ENCODE results near the gene C3orf18.

The C3orf18 gene

DNA sequence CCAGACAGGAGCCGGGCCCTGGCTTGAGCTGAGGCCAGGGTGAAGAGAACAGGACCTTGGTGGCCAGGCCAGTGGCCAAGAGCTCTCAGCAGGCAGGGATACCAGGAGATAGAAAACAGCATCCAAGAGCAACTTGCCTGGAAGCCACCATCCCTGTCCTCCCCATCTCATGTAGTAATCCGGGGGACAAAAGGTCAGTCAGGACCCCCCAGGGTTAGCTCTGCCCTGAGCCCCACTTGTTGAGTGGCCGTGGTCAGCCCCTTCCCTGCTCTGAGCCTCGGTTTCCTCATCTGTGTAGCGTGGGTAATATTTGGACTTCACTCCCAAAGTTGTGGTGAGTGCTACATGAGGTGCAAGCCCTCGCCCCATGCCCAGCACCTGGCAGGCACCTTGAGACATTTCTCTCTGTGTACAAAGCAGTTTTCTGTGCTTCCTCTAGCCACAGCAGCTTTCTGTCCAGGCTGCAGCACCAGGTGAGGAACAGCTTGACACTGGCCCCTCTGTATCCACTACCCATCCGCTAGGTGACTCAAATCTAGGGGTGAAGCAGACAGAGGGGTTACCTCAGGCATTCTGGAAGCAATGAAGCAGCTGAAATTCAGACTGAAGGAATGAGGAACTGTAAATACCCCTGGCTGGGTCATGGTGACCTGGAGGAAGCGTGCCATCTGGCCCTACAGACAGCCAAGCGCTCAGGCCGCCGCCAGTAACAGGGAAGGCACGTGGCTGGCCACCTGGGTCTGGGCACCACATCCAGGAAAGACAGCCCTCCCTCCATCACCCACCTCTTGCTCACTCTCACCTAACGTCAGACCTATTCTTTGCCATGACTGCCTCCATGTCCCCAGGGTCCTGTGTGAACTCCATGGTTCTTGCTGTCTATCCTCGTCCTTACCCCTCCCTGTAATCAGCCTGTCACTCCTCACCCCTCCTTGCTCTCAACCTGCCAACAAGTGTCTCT, 37.4 kb upstream of the C3orf18 start:
- DNase-seq, result no peak
- in situ Hi-C loops (cut with HindIII; ENCODE audit: low pct_ligation_motif_present, low pct_unique_long_range_greater_than_20kb, low sequenced_read_pairs), result no loop called here

- in situ Hi-C loops (cut with HindIII; ENCODE audit: low pct_ligation_motif_present, low pct_unique_long_range_greater_than_20kb, low sequenced_read_pairs), result no loop called here
- DNase-seq, result no peak
These were observed 36.6 kb upstream of the C3orf18 start for GRCh38 chr3:50604110-50604621.

DNA sequence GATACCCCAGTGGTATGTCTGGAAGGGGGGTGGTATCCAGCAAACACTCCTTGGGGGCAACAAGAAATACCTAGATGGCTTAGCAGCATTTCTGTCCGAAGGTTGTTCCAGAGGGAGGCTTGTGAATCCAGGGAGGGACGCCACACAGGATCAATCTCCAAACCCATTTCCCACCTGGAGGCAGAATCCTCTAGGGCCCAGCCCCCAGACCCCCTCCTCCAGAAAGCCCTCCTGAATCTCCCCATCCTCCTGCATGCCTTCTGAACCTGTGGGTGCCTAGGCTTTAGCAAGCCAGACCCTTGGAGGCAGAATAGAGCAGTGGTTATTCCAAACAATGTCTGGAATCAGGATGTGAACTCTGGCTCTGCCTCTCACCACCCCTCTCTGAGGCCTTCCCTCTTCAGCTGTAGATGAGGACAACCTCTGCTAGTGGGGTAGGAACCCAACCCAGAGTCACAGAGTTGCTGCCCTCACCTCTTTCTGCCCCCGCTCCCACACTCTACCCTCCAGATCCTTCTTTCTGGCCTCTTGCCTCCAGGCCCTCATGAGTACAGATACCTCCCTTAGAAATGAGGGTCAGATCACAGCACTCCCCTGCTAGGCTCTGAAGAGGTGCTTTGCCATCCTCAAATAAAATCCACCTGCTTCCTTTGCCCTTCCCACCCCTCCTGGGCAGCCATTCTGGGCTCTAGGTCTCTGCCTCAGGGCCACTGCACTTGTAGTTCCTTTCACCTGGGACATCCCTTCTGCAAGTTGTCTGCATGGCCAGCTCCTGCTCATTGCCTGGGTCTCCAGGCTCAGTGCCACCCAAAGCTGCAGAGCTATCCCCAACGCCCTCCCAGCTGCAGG, 35.9 kb upstream of the C3orf18 start:
- in situ Hi-C loops (cut with HindIII; ENCODE audit: low pct_ligation_motif_present, low pct_unique_long_range_greater_than_20kb, low sequenced_read_pairs), result no loop called here
- DNase-seq, result no peak

- DNase-seq, result no peak
These were observed 35.1 kb upstream of the C3orf18 start for GRCh38 chr3:50602595-50603191.

DNA sequence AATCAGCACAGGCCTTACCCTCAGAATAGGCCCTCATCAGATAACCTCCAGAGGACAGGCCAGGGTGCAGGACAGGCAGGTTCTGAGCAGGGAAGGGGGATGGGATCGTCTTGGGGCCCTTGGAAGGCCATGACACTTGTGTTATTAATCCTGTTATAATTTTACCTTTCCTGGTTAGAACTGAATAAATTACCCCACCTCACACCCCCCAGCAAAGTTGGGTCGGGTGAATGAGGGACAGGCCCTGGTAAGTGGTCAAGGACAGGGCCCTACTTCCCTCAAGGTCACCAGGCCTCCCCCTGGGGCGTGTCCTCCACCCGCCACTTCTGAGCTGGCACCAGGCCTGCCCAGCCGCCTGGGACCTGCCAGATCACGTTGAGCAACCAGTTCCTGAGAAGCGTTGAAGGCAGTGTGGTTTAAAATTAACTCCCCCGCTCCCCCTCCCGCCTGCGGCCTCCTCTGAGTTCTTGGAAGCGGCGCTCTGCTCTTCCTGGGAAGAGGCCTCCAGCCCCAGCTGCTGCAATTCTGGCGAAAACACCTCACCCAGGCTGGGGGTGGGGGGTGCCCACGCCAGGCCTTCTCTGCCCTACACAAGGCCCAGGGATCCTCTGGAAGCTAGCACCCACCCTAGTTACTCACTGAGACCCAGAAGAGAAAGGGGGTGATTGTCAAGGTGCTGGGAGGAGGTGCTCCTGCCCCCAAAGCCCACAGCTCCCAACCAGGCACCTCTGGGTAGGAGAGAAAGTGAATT, 33.5 kb upstream of the C3orf18 start:
- in situ Hi-C loops (cut with HindIII; ENCODE audit: low pct_ligation_motif_present, low pct_unique_long_range_greater_than_20kb, low sequenced_read_pairs), result no loop called here

More at GRCh38 chr3:50602595-50603191, 35.1 kb upstream of the C3orf18 start:
- in situ Hi-C loops (cut with HindIII; ENCODE audit: low pct_ligation_motif_present, low pct_unique_long_range_greater_than_20kb, low sequenced_read_pairs), result no loop called here

DNA sequence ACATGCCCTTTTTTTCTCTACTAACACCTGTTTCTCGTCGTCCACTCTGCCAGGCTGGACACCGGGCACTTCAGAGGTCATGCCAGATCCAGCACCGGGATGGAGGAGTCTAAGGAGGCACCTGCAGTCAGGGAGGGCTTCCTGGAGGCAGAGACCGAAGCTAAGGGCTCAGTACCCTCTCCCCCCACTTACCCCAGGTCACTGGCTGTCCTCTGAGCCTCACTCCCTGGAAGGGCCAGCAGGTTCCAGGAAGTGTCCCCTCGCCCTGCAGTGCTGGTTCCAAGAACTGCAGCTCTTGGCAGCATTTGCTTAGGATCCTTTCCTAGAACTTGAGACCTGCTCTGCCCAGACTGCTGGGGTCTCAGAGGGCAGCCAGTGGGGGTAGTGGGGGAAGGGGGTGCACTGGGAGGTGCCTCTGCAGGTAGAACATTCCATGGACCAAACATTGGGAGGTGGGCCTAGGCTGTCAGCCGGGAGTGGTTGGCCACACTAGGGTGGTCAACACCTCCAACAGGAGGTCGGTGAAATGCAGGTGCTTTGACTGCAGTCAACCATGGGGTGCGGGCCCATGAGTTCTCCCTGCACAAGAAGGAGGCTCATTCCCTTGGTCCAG, 32.7 kb upstream of the C3orf18 start:
- DNase-seq, result no peak
- in situ Hi-C loops (cut with HindIII; ENCODE audit: low pct_ligation_motif_present, low pct_unique_long_range_greater_than_20kb, low sequenced_read_pairs), result no loop called here

More for the DNA sequence above, 33.5 kb upstream of the C3orf18 start:
- DNase-seq, result peak; percentile 93

DNA sequence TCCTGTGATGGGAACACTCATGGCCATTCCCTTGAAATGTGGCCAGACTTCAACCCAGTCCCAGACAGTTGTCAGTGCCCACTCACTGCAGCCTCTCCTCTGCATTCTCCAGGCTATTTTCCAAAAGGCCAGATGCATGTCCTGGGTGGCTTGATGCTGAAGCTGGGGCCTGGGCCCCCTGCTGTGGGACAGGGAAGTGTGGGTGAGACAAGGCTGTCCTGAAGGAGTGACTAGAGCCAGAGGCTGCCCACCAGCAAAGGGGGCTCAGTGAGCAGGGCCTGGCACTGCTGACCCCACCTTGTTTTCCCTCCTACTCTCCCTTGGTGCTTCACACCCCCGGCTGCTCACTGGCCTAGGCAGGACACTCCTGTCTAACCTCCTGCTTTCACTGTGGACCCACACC, 32.2 kb upstream of the C3orf18 start:
- DNase-seq, result no peak
- in situ Hi-C loops (cut with HindIII; ENCODE audit: low pct_ligation_motif_present, low pct_unique_long_range_greater_than_20kb, low sequenced_read_pairs), result no loop called here

GRCh38 chr3:50599115-50599715, 31.7 kb upstream of the C3orf18 start:
- in situ Hi-C loops (cut with HindIII; ENCODE audit: low pct_ligation_motif_present, low pct_unique_long_range_greater_than_20kb, low sequenced_read_pairs), result no loop called here
- no peak for DNase-seq

DNA sequence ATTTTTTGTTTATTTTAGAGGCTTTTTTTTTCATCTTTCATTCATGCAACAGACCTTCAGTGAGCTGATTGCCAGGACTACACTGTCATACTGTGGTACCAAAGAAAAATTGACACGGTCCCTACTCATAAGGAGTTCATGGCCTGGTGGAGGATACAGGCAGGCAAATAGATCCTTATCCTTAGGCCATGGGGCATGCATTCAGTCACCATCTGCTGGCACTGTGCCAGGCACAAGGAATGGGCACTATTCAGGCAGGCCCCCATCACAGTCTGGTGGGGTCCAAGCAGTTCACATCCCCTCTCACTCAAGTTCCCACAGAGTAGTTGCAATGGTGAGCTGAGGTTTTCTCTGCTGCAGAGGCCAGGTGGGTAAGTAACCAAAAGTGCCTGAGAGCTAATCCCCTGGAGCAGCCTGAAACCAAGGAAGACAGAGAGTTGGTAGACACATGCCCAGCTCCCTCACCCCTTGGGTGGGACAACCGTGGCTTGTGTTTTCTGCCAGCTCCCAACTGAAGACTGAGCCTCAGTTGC, 26.8 kb upstream of the C3orf18 start:
- in situ Hi-C loops (cut with HindIII; ENCODE audit: low pct_ligation_motif_present, low pct_unique_long_range_greater_than_20kb, low sequenced_read_pairs), result no loop called here
- DNase-seq, result no peak

- no peak for DNase-seq
- in situ Hi-C loops (cut with HindIII; ENCODE audit: low pct_ligation_motif_present, low pct_unique_long_range_greater_than_20kb, low sequenced_read_pairs), result no loop called here
These were observed 25.0 kb upstream of the C3orf18 start for GRCh38 chr3:50592568-50592967.

GRCh38 chr3:50591196-50591741, 23.7 kb upstream of the C3orf18 start:
- in situ Hi-C loops (cut with HindIII; ENCODE audit: low pct_ligation_motif_present, low pct_unique_long_range_greater_than_20kb, low sequenced_read_pairs), result no loop called here

GRCh38 chr3:50588759-50589433, 21.3 kb upstream of the C3orf18 start:
- in situ Hi-C loops (cut with HindIII; ENCODE audit: low pct_ligation_motif_present, low pct_unique_long_range_greater_than_20kb, low sequenced_read_pairs), result no loop called here
- no peak for DNase-seq

More at GRCh38 chr3:50591196-50591741, 23.7 kb upstream of the C3orf18 start:
- no peak for DNase-seq

- no peak for DNase-seq
- in situ Hi-C loops (cut with HindIII; ENCODE audit: low pct_ligation_motif_present, low pct_unique_long_range_greater_than_20kb, low sequenced_read_pairs), result no loop called here
These were observed 20.5 kb upstream of the C3orf18 start for GRCh38 chr3:50587806-50588758.

GRCh38 chr3:50587373-50587772, 19.8 kb upstream of the C3orf18 start:
- in situ Hi-C loops (cut with HindIII; ENCODE audit: low pct_ligation_motif_present, low pct_unique_long_range_greater_than_20kb, low sequenced_read_pairs), result no loop called here
- no peak for DNase-seq

DNA sequence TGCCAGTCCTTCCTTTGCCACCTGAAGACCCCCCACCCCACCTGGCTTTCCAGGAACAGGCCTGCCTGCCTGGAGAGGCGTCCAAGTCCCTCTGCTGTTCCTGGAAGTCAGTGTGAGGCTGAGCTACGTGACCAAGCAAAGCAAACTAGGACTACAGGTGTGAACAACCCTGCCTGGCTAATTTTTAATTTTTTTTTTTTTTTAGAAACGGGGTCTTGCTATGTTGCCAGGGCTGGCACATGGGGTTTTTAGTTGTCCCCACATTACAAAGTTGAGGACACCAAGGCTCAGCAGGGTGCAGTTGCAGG, 19.2 kb upstream of the C3orf18 start:
- in situ Hi-C loops (cut with HindIII; ENCODE audit: low pct_ligation_motif_present, low pct_unique_long_range_greater_than_20kb, low sequenced_read_pairs), result no loop called here
- DNase-seq, result no peak

Data from ACHN (cell line).